H1 (cell line): Measurements from ENCODE around the gene OR52W1. TPM values are rescaled to one million over a fixed set of nuclear protein-coding genes. Genes with fewer than 3 reads are reported as not detected.

Experiments
- CHD7 ChIP-seq: fragments of 300-600 bp; sonication (generic); IDR thresholded peaks from 2 replicates; pipeline ENCODE4 v1.7.1; 2012; ENCODE audit warnings: low read length, moderate library complexity, mild to moderate bottlenecking, inconsistent platforms; ENCODE audit not compliant: insufficient replicate concordance
- POLR2AphosphoS5 ChIP-seq: IDR thresholded peaks from 2 replicates; pipeline ENCODE4 v1.6.1; 2011; ENCODE audit warnings: low read depth, low read length
- RXRA ChIP-seq: IDR thresholded peaks from 2 replicates; pipeline ENCODE4 v1.6.1; 2011; ENCODE audit warnings: low read depth, mild to moderate bottlenecking, low read length, moderate library complexity; ENCODE audit not compliant: insufficient read depth
- SIX5 ChIP-seq: IDR thresholded peaks from 2 replicates; pipeline ENCODE4 v1.6.1; 2011; ENCODE audit warnings: mild to moderate bottlenecking, low read depth, low read length
- SRF ChIP-seq: IDR thresholded peaks from 2 replicates; pipeline ENCODE4 v1.6.1; 2011; ENCODE audit warnings: mild to moderate bottlenecking, low read depth, low read length, moderate library complexity
- TCF12 ChIP-seq: IDR thresholded peaks from 2 replicates; pipeline ENCODE4 v1.6.1; 2011; ENCODE audit warnings: low read depth, mild to moderate bottlenecking, low read length
- polyA plus RNA-seq, 7 experiments: library from polyadenylated mRNA; depleted of rRNA in 3 of 7; stranded (reverse) in 5 of 7; unstranded in 2 of 7; fragments of >200 nt in 5 of 7; fragments of 200-250 nt in 2 of 7; gene quantifications; 1 replicate in 5 of 7; 2 replicates in 1 of 7; 4 replicates in 1 of 7; pipeline versions ENCODE4 v1.2.1 to v1.2.3, GENCODE V29; 2011 to 2013; ENCODE audit warnings: missing spikeins in 2 of 7, mixed read lengths in 2 of 7
- total RNA-seq: library from RNA; stranded (reverse); fragmentation: NEBNext Ultra II Directional; extraction: Animal tissue kit (Norgen Biotek cat#: 25700); gene quantifications from 2 replicates; pipeline ENCODE4 v1.2.1, GENCODE V29; 2021
- TF ChIP-seq, protein P1 (sequence below): IDR thresholded peaks from 2 replicates; pipeline ENCODE4 v1.6.1; 2012; ENCODE audit warnings: low read length, inconsistent platforms

The OR52W1 gene
- total and polyA plus RNA-seq, 2 of the 8 experiments (the other 6 are each of a cell fraction or from before 2014, with no cell fraction given) = not detected

- TF ChIP-seq SIX5 (no peak), TCF12 (no peak), CHD7 (no peak), RXRA (no peak), POLR2AphosphoS5 (no peak), SRF (no peak)
- TF ChIP-seq, protein P1, sequence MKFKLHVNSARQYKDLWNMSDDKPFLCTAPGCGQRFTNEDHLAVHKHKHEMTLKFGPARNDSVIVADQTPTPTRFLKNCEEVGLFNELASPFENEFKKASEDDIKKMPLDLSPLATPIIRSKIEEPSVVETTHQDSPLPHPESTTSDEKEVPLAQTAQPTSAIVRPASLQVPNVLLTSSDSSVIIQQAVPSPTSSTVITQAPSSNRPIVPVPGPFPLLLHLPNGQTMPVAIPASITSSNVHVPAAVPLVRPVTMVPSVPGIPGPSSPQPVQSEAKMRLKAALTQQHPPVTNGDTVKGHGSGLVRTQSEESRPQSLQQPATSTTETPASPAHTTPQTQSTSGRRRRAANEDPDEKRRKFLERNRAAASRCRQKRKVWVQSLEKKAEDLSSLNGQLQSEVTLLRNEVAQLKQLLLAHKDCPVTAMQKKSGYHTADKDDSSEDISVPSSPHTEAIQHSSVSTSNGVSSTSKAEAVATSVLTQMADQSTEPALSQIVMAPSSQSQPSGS = no peak
Observed at GRCh38 chr11:6175440-6175839, 23.6 kb upstream of the OR52W1 start (continued).
